CD4-positive, alpha-beta T cell treated with Interleukin-15 for 4 hours (primary cell): ENCODE results near the gene ACSF2.
"Not testable (repeated sequence)": the region's sequence is repeated elsewhere in the genome, so short reads cannot be mapped to it uniquely, and the experiment has no call there.

Experiments used
- DNase-seq: peaks from one replicate; pipeline ENCODE4 v3.0.0-alpha.2; 2020; ENCODE audit warnings: low spot score

Gene ACSF2

GRCh38 chr17:50464736-50465135 is 38.7 kb downstream of the ACSF2 start:
- DNase-seq: no peak

- DNase-seq: no peak
These were observed 39.2 kb downstream of the ACSF2 start for GRCh38 chr17:50465171-50465570.

GRCh38 chr17:50465635-50466034 is 39.6 kb downstream of the ACSF2 start:
- no peak for DNase-seq

GRCh38 chr17:50466371-50467113 is 40.5 kb downstream of the ACSF2 start:
- DNase-seq: no peak

GRCh38 chr17:50467114-50467854 is 41.3 kb downstream of the ACSF2 start:
- no peak for DNase-seq

- no peak for DNase-seq
These were observed 41.9 kb downstream of the ACSF2 start for GRCh38 chr17:50467855-50468303.

- no peak for DNase-seq
These were observed 42.5 kb downstream of the ACSF2 start, which contains the start of gene CHAD for GRCh38 chr17:50468304-50469207. TSS of gene CHAD (minus strand) at chr17:50468880. CDS start at chr17:50468813, 67 bp downstream.

GRCh38 chr17:50469208-50469605 is 43.2 kb downstream of the ACSF2 start:
- no peak for DNase-seq

- no peak for DNase-seq
These were observed 43.8 kb downstream of the ACSF2 start for GRCh38 chr17:50469671-50470305.

GRCh38 chr17:50470426-50470825 is 44.4 kb downstream of the ACSF2 start:
- DNase-seq: no peak

- DNase-seq: no peak
These were observed 45.2 kb downstream of the ACSF2 start for GRCh38 chr17:50471009-50471905.

GRCh38 chr17:50472286-50472685 is 46.3 kb downstream of the ACSF2 start:
- no peak for DNase-seq

- DNase-seq: not testable (repeated sequence)
These were observed 46.7 kb downstream of the ACSF2 start for GRCh38 chr17:50472761-50473161.

GRCh38 chr17:50473901-50474300 is 47.9 kb downstream of the ACSF2 start:
- no peak for DNase-seq

- no peak for DNase-seq
These were observed 48.5 kb downstream of the ACSF2 start for GRCh38 chr17:50474523-50474922.

GRCh38 chr17:50475362-50475761 is 49.3 kb downstream of the ACSF2 start:
- no peak for DNase-seq

- not testable (repeated sequence) for DNase-seq
These were observed 49.9 kb downstream of the ACSF2 start for GRCh38 chr17:50475775-50476544.

- DNase-seq: no peak
These were observed 50.7 kb downstream of the ACSF2 start for GRCh38 chr17:50476545-50477315.

GRCh38 chr17:50477976-50478375 is 52.0 kb downstream of the ACSF2 start:
- DNase-seq: no peak
